Right lobe of liver (tissue), 6 donors: ENCODE results near the gene OR7G1. TPM values are rescaled to one million over a fixed set of nuclear protein-coding genes. Genes with fewer than 3 reads are reported as not detected.

Experiments used
- ATAC-seq, 4 donors: fragments of 200-7000 bp; cut with Tn5 transposase; one replicate each; pipeline ENCODE4 v1.9.1; 2020; ENCODE audit warnings: mild to moderate bottlenecking in 4 of 4, moderate library complexity in 4 of 4
- DNase-seq, 3 donors: peaks; one replicate each; pipeline ENCODE4 v3.0.0-alpha.2; 2020
- H3K27ac ChIP-seq, 3 donors: fragments of 200-600 bp; one replicate each; pipeline ENCODE4 v1.8.0; 2022
- H3K27me3 ChIP-seq, 2 donors: fragments of 200-600 bp; one replicate each; pipeline ENCODE4 v1.8.0; 2022
- H3K36me3 ChIP-seq, 4 donors: fragments of 200-600 bp; sonication (generic) in 1 of 4; one replicate each; pipeline versions ENCODE4 v1.5.1 to v1.8.0; 2017 to 2022; ENCODE audit warnings: control low read depth in 1 of 4
- H3K4me1 ChIP-seq, 4 donors: fragments of 200-600 bp; sonication (generic) in 1 of 4; one replicate each; pipeline versions ENCODE4 v1.5.1 to v1.8.0; 2017 to 2022; ENCODE audit warnings: control low read depth in 1 of 4
- H3K4me3 ChIP-seq, 3 donors: fragments of 200-600 bp; one replicate each; pipeline ENCODE4 v1.8.0; 2022
- H3K9me3 ChIP-seq, 4 donors: fragments of 200-600 bp; sonication (generic) in 1 of 4; one replicate each; pipeline versions ENCODE4 v1.5.1 to v1.8.0; 2017 to 2022; ENCODE audit warnings: control low read depth in 1 of 4
- POLR2A ChIP-seq: fragments of 450-650 bp; IDR thresholded peaks from one replicate; pipeline ENCODE4 v1.6.1; 2017; ENCODE audit warnings: antibody characterized with exemption, mild to moderate bottlenecking
- WGBS: methylation state at CpG from one replicate; pipeline ENCODE4 v1.1.6; 2018; ENCODE audit warnings: low coverage, low lambda C conversion rate; ENCODE audit not compliant: insufficient coverage; ENCODE audit errors: missing lambda C conversion rate; 5-methylcytosine and 5-hydroxymethylcytosine counted together
- intact Hi-C, 2 donors: fragments of 100-400 bp; cut with DNase I; formaldehyde crosslinking; loops; one replicate each; pipeline versions ENCODE4 v1.11.2 to v1.14.1; 2022
- total RNA-seq, 6 experiments: library from RNA; depleted of rRNA in 2 of 6; stranded (reverse); fragments of >200 nt in 2 of 6; fragmentation: NEBNext Ultra II Directional in 3 of 6; extraction: Animal tissue kit (Norgen Biotek cat#: 25700) in 3 of 6; gene quantifications; one replicate each; pipeline versions ENCODE4 v1.1.0 to v1.2.4, GENCODE V29; 2016 to 2023
- TF ChIP-seq, protein P1 (sequence below), 4 donors: fragments of 200-600 bp in 3 of 4; fragments of 450-650 bp in 1 of 4; IDR thresholded peaks; one replicate each; pipeline versions ENCODE4 v1.5.1 to v1.8.0; 2016 to 2022; ENCODE audit warnings: antibody characterized with exemption in 4 of 4, mild to moderate bottlenecking in 2 of 4
- donor health status: DM: no; HTN: yes; CAD: no.
- donor health status: DM: no; HTN: no; CAD: no.
- donor health status: DM: no; HTN: no; CAD: no.
- donor health status: DM: no; HTN: yes; CAD: no.
- donor health status: DM: no; HTN: yes; CAD: no.

Gene OR7G1
- total RNA-seq, 6 experiments from 2014 or later: not detected

DNA sequence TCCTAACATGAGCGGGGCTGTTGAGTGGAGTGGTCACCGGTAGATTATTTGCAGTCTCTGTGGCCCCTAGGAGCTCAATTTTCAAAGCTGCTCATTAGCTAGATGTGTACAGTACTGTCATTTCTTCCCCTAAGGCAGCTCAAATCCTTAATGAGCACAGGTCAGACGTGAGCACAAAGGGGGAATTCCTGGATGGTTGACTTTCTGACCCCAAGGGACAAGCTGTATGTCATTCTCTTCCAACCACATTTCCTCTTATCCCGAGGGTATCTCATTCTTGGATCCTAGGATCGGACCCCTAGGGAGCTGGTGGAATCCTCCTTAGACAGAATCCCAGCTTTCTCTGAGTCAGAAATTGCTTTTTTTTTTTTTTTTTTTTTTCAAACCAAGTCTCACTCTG is 16.9 kb upstream of the OR7G1 start:
- ATAC-seq (no peak), DNase-seq (no peak)
- no peak overlapping the region for H3K4me3 ChIP-seq
- H3K36me3 ChIP-seq: no peaks in the 10 kb centered on the region
- WGBS: 24% methylated on average over 3 of the region's 5 CpGs
- H3K9me3 ChIP-seq: no peaks in the 10 kb centered on the region
- no peaks in the 10 kb centered on the region for H3K27me3 ChIP-seq
- H3K27ac ChIP-seq: no peak overlapping the region
- H3K4me1 ChIP-seq: no peaks in the 10 kb centered on the region
- intact Hi-C loops: no loop called here
- TF ChIP-seq POLR2A: no peak
- TF ChIP-seq, protein P1, sequence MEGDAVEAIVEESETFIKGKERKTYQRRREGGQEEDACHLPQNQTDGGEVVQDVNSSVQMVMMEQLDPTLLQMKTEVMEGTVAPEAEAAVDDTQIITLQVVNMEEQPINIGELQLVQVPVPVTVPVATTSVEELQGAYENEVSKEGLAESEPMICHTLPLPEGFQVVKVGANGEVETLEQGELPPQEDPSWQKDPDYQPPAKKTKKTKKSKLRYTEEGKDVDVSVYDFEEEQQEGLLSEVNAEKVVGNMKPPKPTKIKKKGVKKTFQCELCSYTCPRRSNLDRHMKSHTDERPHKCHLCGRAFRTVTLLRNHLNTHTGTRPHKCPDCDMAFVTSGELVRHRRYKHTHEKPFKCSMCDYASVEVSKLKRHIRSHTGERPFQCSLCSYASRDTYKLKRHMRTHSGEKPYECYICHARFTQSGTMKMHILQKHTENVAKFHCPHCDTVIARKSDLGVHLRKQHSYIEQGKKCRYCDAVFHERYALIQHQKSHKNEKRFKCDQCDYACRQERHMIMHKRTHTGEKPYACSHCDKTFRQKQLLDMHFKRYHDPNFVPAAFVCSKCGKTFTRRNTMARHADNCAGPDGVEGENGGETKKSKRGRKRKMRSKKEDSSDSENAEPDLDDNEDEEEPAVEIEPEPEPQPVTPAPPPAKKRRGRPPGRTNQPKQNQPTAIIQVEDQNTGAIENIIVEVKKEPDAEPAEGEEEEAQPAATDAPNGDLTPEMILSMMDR (IDR thresholded peaks at IDR 0.05): no peak

DNA sequence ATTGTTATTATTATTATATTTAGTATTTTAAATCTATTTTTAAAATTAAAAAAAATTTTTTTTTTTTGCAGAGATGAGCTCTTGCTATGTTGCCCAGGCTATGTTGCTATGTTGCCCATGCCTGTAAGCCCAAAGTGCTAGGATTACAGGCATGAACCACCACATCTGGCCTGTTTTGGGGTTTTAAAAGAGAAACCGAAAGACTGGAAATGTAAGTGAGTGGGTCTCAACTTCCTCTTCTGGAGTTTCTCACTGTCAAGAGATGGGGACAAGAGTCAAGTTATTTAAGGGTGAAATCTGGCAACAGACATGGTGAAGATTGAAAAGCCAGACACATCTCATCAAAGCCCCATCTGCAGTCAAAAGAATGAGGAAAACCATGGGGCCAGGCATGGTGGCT is 15.4 kb upstream of the OR7G1 start:
- Histone ChIP-seq H3K36me3 (no peaks in the 10 kb centered on the region), H3K4me1 (no peaks in the 10 kb centered on the region), H3K9me3 (no peaks in the 10 kb centered on the region), H3K4me3 (no peak overlapping the region), H3K27ac (no peak overlapping the region), H3K27me3 (no peaks in the 10 kb centered on the region)
- no peak for DNase-seq
- WGBS: 29% methylated on average over 1 of the region's 1 CpG
- ATAC-seq: no peak
- intact Hi-C loops: no loop called here
- no peak for TF ChIP-seq POLR2A
- TF ChIP-seq, protein P1 (IDR thresholded peaks at IDR 0.05): no peak

DNA sequence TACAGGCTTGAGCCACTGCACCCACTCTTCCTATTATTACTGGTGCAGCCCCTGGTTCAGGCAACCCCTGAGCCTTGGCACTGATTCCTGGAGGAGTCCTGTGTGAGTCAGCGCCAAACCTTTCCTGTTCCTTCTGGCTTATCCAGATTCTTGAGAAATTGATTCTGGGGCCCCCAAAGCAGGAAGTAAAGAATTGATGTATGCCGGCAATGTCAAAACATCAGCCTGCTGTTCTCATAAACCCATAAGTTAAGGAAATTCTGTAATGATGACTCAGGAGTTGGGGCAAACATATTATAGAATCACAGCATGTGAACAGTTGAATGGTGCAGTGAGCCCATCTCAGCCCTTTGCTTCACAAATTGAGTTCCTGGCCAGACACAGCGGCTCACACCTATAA is 12.6 kb upstream of the OR7G1 start:
- Histone ChIP-seq H3K9me3 (no peaks in the 10 kb centered on the region), H3K27ac (no peak overlapping the region), H3K4me1 (no peaks in the 10 kb centered on the region), H3K36me3 (no peaks in the 10 kb centered on the region), H3K27me3 (no peaks in the 10 kb centered on the region), H3K4me3 (no peak overlapping the region)
- ATAC-seq: no peak
- no peak for TF ChIP-seq POLR2A
- TF ChIP-seq, protein P1 (IDR thresholded peaks at IDR 0.05): no peak
- peak in 1 of 3 donors; percentile 3 for DNase-seq
- 44% methylated on average over 2 of the region's 3 CpGs for WGBS
- intact Hi-C loops: no loop called here

DNA sequence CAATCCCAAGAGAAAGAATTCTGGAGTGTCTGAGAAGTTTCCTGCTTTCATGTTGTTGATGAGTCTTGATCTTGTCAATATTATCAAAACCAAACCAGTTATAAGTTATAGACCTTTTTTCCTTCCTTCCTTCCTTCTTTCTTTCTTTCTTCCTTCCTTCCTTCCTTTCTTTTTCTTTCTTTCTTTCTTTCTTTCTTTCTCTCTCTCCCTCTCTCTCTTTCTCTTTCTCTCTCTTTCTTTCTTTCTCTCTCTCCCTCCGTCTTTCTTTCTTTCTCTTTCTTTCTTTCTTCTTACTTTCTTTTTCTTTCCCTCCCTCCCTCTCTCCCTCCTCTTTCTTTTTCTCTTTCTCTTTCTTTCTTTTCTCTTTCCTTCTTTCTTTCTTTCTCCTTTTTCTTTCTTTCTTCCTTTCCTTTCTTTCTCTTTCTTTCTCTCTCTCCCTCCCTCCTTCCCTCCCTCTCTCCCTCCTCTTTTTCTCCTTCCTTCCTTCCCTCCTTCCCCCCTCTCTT is 11.4 kb upstream of the OR7G1 start, which contains the start of gene OR7G3:
Gene OR7G3 (minus strand): TSS at position 51 of the 506 bp plus-strand sequence. CDS start 0 bp downstream, at position 51.
- 38% methylated on average over 1 of the region's 1 CpG for WGBS
- no peak for ATAC-seq

More for the DNA sequence above, 11.4 kb upstream of the OR7G1 start, which contains the start of gene OR7G3:
- Histone ChIP-seq H3K36me3 (no peaks in the 10 kb centered on the region), H3K27me3 (no peaks in the 10 kb centered on the region), H3K4me3 (no peak within 1 kb of the TSS), H3K4me1 (no peaks in the 10 kb centered on the region), H3K9me3 (no peaks in the 10 kb centered on the region), H3K27ac (no peak within 1 kb of the TSS)
- TF ChIP-seq, protein P1 (IDR thresholded peaks at IDR 0.05): no peak
- no peak for TF ChIP-seq POLR2A
- no peak for DNase-seq
- intact Hi-C loops: no loop called here
